GM21825 (cell line): ENCODE results near the gene NOD1.
"Not testable (repeated sequence)": the region's sequence is repeated elsewhere in the genome, so short reads cannot be mapped to it uniquely, and the experiment has no call there.

Source experiments
- ATAC-seq: cut with Tn5 transposase; IDR thresholded peaks from one replicate; pipeline ENCODE4 v1.9.1; 2021; ENCODE audit warnings: mild to moderate bottlenecking, moderate library complexity; ENCODE audit not compliant: unreplicated experiment

NOD1 gene

DNA sequence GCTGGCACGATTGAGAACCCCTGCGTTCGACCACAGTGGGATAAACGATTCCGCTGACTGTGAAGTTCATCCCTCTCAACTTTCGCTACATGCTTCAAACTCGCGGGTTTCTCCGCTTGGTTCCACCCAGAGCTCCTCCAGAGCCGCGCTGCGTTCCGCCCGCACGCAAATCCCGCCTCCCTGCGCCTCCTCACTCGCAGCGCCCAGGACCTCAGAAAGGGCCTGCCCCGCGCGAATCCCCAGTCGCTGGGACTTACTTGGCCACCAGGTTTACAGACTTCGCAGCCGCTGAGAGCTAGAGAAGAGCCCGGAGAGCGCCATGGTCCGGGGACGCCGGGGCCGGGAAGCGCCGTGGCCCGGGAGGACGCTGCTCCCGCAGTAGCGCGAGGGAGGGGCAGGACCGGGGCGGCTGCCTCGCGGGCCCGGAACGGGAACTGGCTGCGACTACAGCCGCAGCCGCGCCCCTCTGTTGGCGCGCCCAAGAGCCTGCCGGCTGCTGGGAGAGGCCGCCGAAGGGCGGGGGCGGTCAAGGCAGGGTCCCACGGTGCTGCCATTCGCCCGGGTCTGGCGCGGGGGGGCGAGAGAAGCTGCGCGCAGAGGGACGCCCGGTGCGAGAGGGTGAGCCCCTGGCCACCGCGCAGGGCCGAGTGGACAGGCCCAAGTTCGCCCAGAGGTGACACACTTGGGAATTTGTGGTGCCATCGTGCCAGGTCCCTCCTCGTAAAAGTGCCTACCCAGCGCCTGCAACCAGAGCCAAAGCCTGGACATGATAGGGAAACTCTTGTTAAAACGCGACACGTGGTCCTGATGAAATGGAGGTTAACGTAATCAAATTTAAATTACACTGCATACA is at the start of gene NOD1:
Gene NOD1, minus strand, starts transcription at position 436 of the 853 bp plus-strand sequence. CDS start 21,863 bp downstream, outside the sequence.
- ATAC-seq, result peak; percentile 86

GRCh38 chr7:30527297-30527696 is 48.7 kb upstream of the NOD1 start:
- not testable (repeated sequence) for ATAC-seq

GRCh38 chr7:30526163-30526562 is 47.6 kb upstream of the NOD1 start:
- no peak for ATAC-seq

- no peak for ATAC-seq
Observed at GRCh38 chr7:30525429-30525828, 46.8 kb upstream of the NOD1 start.

- no peak for ATAC-seq
Observed at GRCh38 chr7:30524545-30524944, 46.0 kb upstream of the NOD1 start.

GRCh38 chr7:30523466-30523865 is 44.9 kb upstream of the NOD1 start:
- no peak for ATAC-seq

- no peak for ATAC-seq
Observed at GRCh38 chr7:30522159-30522558, 43.6 kb upstream of the NOD1 start.

- ATAC-seq, result no peak
Observed at GRCh38 chr7:30521532-30521931, 42.9 kb upstream of the NOD1 start.

DNA sequence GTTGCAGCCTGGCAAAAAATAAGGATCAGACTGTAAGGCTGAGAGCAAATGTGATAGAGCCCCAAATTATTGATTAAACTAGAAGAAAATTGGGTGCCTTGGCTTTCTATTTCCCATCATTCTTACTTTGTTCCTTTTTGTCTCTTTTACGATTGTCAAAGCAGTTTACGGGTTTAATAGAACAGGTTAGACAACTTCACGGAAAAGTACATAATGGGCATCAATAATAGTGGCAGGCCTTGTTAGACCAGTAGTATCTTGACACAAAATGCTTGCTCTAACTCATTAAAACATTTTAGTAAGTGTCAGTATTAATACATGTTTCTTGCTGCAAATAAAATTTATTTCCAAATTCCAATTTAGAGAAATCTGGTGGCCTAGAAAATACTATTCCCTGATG is 40.5 kb upstream of the NOD1 start:
- ATAC-seq, result no peak

DNA sequence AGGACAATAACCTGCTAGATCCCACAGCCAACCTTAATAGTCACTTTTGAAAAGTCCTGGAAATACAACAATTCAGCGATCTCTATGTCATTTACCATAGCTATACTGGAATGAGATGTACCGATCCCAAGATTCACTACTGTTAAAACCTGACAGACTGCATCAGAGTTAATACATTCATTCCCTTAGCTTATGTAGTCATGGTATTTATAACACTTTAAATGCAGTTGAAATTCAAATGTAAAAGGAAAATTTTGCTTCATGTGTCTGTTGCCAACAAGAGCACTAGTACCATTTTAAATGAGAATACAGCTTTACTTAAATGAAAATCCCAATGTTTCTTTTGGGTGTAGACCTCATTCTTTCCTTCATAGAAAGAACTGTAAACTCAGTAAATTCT is 37.2 kb upstream of the NOD1 start:
- ATAC-seq, result no peak

- no peak for ATAC-seq
Observed at GRCh38 chr7:30514776-30515175, 36.2 kb upstream of the NOD1 start.

- no peak for ATAC-seq
Observed at GRCh38 chr7:30514177-30514576, 35.6 kb upstream of the NOD1 start.

- ATAC-seq, result no peak
Observed at GRCh38 chr7:30513762-30514161, 35.2 kb upstream of the NOD1 start.

DNA sequence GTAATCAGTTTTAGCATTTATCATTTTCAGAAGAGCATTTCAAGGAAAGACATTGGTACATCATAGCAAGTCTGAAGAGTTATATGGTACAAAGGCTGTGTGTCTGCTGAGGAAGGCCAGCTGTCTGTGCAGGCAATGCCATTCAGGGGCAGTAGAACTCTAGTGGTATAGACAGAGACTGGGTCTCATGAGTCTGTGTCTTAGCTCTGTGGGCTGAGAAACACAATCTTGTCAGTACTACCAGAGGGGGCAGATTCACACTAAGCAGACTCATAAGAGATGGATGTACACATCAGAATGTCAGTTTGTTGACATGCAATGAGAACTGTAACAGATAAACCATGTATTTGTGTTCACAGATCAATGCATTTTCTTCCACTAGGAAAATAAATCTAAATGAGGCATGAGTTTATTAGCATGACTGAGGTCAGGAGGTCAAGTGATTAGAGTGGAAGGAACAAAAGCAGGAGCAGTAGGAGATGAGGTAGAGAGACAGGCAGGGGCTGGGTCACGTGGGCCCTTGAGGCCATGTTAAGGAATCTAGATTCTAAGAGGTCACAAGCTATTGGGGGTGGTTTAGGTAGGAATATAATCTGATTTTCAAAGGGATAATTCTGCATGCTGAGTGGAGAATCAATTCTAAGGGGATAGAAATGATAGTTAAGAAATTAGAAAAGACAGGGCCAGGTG is 33.5 kb upstream of the NOD1 start:
- ATAC-seq, result no peak

GRCh38 chr7:30511494-30511893 is 32.9 kb upstream of the NOD1 start:
- ATAC-seq, result no peak

GRCh38 chr7:30510124-30511075 is 31.8 kb upstream of the NOD1 start:
- peak; percentile 58 for ATAC-seq

- ATAC-seq, result not testable (repeated sequence)
Observed at GRCh38 chr7:30509171-30509857, 30.7 kb upstream of the NOD1 start.

DNA sequence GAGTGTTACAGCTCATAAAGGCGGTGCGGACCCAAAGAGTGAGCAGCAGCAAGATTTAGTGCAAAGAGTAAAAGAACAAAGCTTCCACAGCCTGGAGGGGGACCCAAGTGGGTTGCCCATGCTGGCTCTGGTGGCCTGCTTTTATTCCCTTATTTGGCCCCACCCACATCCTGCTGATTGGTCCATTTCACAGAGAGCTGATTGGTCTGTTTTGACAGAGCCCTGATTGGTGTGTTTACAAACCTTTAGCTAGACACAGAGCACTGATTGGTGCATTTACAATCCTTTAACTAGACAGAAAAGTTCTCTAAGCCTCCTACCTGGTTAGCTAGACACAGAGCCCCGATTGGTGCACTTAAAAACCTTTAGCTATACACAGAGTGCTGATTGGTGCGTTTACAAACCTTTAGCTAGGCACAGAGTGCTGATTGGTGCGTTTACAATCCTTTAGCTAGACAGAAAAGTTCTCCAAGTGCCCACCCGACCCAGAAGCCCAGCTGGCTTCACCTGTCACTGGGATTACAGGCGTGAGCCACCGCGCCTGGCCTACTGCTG is 28.8 kb upstream of the NOD1 start:
- not testable (repeated sequence) for ATAC-seq

- peak; percentile 20 for ATAC-seq
Observed at GRCh38 chr7:30505174-30505697, 26.7 kb upstream of the NOD1 start.
